Progenitor cell of endocrine pancreas (in vitro differentiated cells): Measurements from ENCODE around the gene SCAPER. TPM values are rescaled to one million over a fixed set of nuclear protein-coding genes. Genes with fewer than 3 reads are reported as not detected.
A peak's percentile ranks its signal among the peaks of the same experiment; 100 is the strongest.

Source experiments
- DNase-seq: peaks from one replicate; pipeline ENCODE4 v3.0.0; 2021; ENCODE audit warnings: low spot score; ENCODE audit not compliant: unreplicated experiment
- H3K27ac Mint-ChIP-seq: 2 replicates; pipeline ENCODE4 v1.8.0; 2021; ENCODE audit warnings: mild to moderate bottlenecking, moderate library complexity, mixed read lengths
- H3K27me3 Mint-ChIP-seq: 2 replicates; pipeline ENCODE4 v1.8.0; 2021; ENCODE audit warnings: mixed read lengths
- H3K36me3 Mint-ChIP-seq: 2 replicates; pipeline ENCODE4 v1.8.0; 2022; ENCODE audit warnings: mixed read lengths; ENCODE audit not compliant: insufficient read depth
- H3K4me1 Mint-ChIP-seq: 2 replicates; pipeline ENCODE4 v1.8.0; 2021; ENCODE audit warnings: low read depth, mixed read lengths
- H3K4me3 Mint-ChIP-seq: 2 replicates; pipeline ENCODE4 v1.8.0; 2021; ENCODE audit warnings: low read depth, mild to moderate bottlenecking, moderate library complexity, mixed read lengths
- H3K9me3 Mint-ChIP-seq: 2 replicates; pipeline ENCODE4 v1.8.0; 2021; ENCODE audit warnings: low read depth, mixed read lengths
- CTCF ChIP-seq: fragments of 200-600 bp; sonication (generic); IDR thresholded peaks from one replicate; pipeline ENCODE4 v1.5.0; 2021; ENCODE audit warnings: antibody characterized with exemption, mild to moderate bottlenecking; ENCODE audit not compliant: unreplicated experiment
- total RNA-seq: library from RNA; stranded (reverse); gene quantifications from 2 replicates; pipeline ENCODE4 v1.2.1, GENCODE V29; 2021

The SCAPER gene
- total RNA-seq, 1 donor from 2014 or later, result 43.1 TPM

DNA sequence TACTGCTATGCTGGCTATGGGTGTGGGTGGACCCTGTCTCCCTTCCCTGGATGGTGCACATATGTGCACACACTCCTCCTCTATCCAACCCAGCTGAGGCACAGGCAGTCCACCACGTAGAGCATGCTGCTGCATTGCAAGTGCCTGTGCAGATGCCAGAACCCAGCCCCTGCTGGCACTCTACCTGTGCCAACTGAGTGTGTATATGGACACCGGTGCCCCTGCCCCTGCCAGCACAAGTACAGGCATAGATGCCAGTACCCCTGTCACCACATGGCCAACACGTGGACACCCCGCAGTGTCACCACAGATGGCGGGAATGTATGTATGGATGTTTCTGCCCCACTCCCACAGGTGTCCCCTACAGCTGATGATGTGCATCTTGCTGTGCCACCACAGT, 352.0 kb downstream of the SCAPER start:
- DNase-seq, result no peak
- peaks cover 19% of the 10 kb centered on the region for H3K9me3 Mint-ChIP-seq
- no peaks in the 10 kb centered on the region for H3K4me1 Mint-ChIP-seq
- no peak overlapping the region for H3K4me3 Mint-ChIP-seq
- H3K27me3 Mint-ChIP-seq, result no peaks in the 10 kb centered on the region
- peaks cover 12% of the 10 kb centered on the region for H3K36me3 Mint-ChIP-seq
- TF ChIP-seq CTCF, result no peak
- no peak overlapping the region for H3K27ac Mint-ChIP-seq

DNA sequence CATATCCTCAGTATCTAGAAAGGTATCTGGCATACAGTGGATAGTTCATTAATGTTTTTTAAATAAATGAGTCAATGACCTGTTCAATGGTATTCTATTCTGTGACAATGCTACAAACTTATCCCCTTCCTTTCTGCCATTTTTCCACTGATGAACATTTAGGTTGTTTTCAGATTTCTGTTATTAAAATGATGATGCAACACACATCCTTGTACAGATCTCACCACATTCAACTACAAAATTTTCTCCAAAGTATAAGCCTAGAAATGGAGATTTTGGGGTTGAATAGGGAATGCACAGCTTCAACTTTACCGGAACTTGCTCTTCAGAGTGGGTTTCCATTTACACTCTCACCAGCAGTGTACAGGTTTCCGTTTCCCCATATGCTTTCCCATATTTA, 358.3 kb downstream of the SCAPER start:
- Mint-ChIP-seq H3K36me3 (peaks cover 8% of the 10 kb centered on the region), H3K4me1 (no peaks in the 10 kb centered on the region), H3K4me3 (no peak overlapping the region), H3K27ac (no peak overlapping the region), H3K9me3 (peaks cover 7% of the 10 kb centered on the region), H3K27me3 (no peaks in the 10 kb centered on the region)
- DNase-seq, result no peak
- TF ChIP-seq CTCF, result no peak

DNA sequence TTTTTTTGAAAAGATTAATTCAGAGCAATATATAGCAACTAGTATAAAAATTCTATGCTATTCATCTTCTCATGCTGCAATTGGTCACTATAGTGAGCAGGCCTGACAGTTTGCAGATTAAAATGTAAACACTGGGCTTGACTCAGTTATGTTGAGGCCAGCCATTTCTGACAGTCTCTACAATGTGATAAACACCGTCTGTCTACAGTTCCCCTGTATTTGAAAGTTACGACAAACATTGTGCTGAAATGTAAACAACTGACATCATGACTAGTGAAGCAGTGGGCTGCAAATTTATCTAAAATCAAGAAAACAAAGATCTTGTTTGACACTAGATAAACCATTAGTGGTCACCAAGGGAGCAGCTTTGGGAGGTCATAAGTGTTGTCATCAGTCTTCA, 371.1 kb downstream of the SCAPER start:
- Mint-ChIP-seq H3K4me1 (peaks cover 16% of the 10 kb centered on the region), H3K9me3 (no peaks in the 10 kb centered on the region), H3K27ac (no peak overlapping the region), H3K27me3 (no peaks in the 10 kb centered on the region), H3K36me3 (peaks cover 3% of the 10 kb centered on the region), H3K4me3 (no peak overlapping the region)
- DNase-seq, result no peak
- TF ChIP-seq CTCF, result no peak

- no peaks in the 10 kb centered on the region for H3K27me3 Mint-ChIP-seq
- H3K27ac Mint-ChIP-seq, result peak overlapping the region; percentile 72
- no peak for DNase-seq
- no peak overlapping the region for H3K4me3 Mint-ChIP-seq
- TF ChIP-seq CTCF, result no peak
- H3K9me3 Mint-ChIP-seq, result no peaks in the 10 kb centered on the region
- H3K4me1 Mint-ChIP-seq, result peaks cover 16% of the 10 kb centered on the region
- H3K36me3 Mint-ChIP-seq, result peaks cover 1% of the 10 kb centered on the region
These were observed 371.9 kb downstream of the SCAPER start for GRCh38 chr15:76533060-76533820.

DNA sequence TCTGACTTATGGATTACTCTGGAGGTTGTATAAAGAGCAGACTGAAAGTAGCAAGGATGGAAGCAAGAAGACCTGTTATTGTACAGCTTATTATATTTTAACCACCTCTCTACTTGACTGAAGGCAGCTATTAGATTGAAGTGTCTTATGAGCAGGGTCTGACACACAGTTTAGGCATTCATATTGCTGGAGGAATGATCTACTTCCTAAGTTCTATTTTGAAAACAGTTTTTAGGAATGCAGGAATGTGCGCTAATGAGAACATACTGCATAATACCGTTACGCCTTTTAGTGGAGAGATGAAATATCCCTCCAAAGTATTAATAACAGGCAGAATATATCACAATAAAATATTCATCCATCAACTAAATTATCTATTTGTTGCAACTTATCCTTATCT, 375.2 kb downstream of the SCAPER start:
- TF ChIP-seq CTCF, result no peak
- H3K27ac Mint-ChIP-seq, result no peak overlapping the region
- DNase-seq, result no peak
- no peaks in the 10 kb centered on the region for H3K9me3 Mint-ChIP-seq
- H3K4me3 Mint-ChIP-seq, result no peak overlapping the region
- peaks cover 16% of the 10 kb centered on the region for H3K4me1 Mint-ChIP-seq
- H3K36me3 Mint-ChIP-seq, result peaks cover 3% of the 10 kb centered on the region
- H3K27me3 Mint-ChIP-seq, result no peaks in the 10 kb centered on the region
